MM.1S (cell line): Measurements from ENCODE around the gene GZMA.

Source experiments
- DNase-seq: peaks from one replicate; pipeline ENCODE4 v3.0.0-alpha.2; 2015
- H2AFZ ChIP-seq: fragments of 300-600 bp; sonication (generic); 2 replicates; pipeline ENCODE4 v1.6.0; 2016; ENCODE audit warnings: antibody characterized with exemption, low read length
- H3F3A ChIP-seq: fragments of 300-600 bp; sonication (generic); 2 replicates; pipeline ENCODE4 v1.6.1; 2016; ENCODE audit warnings: mild to moderate bottlenecking, antibody characterized with exemption, low read length, moderate library complexity, mixed read lengths; ENCODE audit not compliant: insufficient read depth
- H3K27ac ChIP-seq: fragments of 300-600 bp; sonication (generic); 2 replicates; pipeline ENCODE4 v1.5.1; 2016; ENCODE audit warnings: mild to moderate bottlenecking, low read length
- H3K27me3 ChIP-seq: fragments of 300-600 bp; sonication (generic); replicated peaks from 2 replicates; pipeline ENCODE4 v1.6.0; 2016; ENCODE audit warnings: low read length; ENCODE audit not compliant: insufficient read depth
- H3K36me3 ChIP-seq: fragments of 300-600 bp; sonication (generic); replicated peaks from 2 replicates; pipeline ENCODE4 v1.6.1; 2016; ENCODE audit warnings: mild to moderate bottlenecking, low read length, mixed read lengths; ENCODE audit not compliant: insufficient read depth
- H3K4me1 ChIP-seq: fragments of 300-600 bp; sonication (generic); 2 replicates; pipeline ENCODE4 v1.6.1; 2016; ENCODE audit warnings: low read length, mixed read lengths
- H3K4me2 ChIP-seq: fragments of 300-600 bp; sonication (generic); 2 replicates; pipeline ENCODE4 v1.6.0; 2016; ENCODE audit warnings: low read depth, low read length
- H3K4me3 ChIP-seq: fragments of 300-600 bp; sonication (generic); 2 replicates; pipeline ENCODE4 v1.5.1; 2016; ENCODE audit warnings: low read length, mixed read lengths
- H3K79me2 ChIP-seq: fragments of 300-600 bp; sonication (generic); 2 replicates; pipeline ENCODE4 v1.6.1; 2016; ENCODE audit warnings: mixed run types, low read length, mixed read lengths
- H3K9ac ChIP-seq: fragments of 300-600 bp; sonication (generic); 2 replicates; pipeline ENCODE4 v1.6.1; 2016; ENCODE audit warnings: low read length, mixed read lengths
- H3K9me2 ChIP-seq: fragments of 300-600 bp; sonication (generic); replicated peaks from 2 replicates; pipeline ENCODE4 v1.6.1; 2016; ENCODE audit warnings: mild to moderate bottlenecking, low read length, mixed read lengths; ENCODE audit not compliant: insufficient read depth
- H3K9me3 ChIP-seq: fragments of 300-600 bp; sonication (generic); replicated peaks from 2 replicates; pipeline ENCODE4 v1.6.1; 2016; ENCODE audit warnings: mild to moderate bottlenecking, low read length, mixed read lengths; ENCODE audit not compliant: insufficient read depth
- H4K20me1 ChIP-seq: fragments of 300-600 bp; sonication (generic); 2 replicates; pipeline ENCODE4 v1.6.1; 2016; ENCODE audit warnings: mild to moderate bottlenecking, low read length, moderate library complexity, mixed read lengths; ENCODE audit not compliant: insufficient read depth
- EZH2 ChIP-seq: fragments of 300-600 bp; sonication (generic); optimal IDR thresholded peaks from 2 replicates; pipeline ENCODE3; 2017; ENCODE audit warnings: low read depth, mild to moderate bottlenecking, antibody characterized with exemption, low read length, mixed read lengths
- EZH2phosphoT487 ChIP-seq: fragments of 300-600 bp; sonication (generic); IDR thresholded peaks from 2 replicates; pipeline ENCODE4 v1.6.1; 2018; ENCODE audit warnings: antibody characterized with exemption, low read length
- TF ChIP-seq, protein P1 (sequence below): fragments of 300-600 bp; sonication (generic); IDR thresholded peaks from 2 replicates; pipeline ENCODE4 v1.5.1; 2016; ENCODE audit warnings: antibody characterized with exemption, low read length, mixed read lengths

Gene GZMA

DNA sequence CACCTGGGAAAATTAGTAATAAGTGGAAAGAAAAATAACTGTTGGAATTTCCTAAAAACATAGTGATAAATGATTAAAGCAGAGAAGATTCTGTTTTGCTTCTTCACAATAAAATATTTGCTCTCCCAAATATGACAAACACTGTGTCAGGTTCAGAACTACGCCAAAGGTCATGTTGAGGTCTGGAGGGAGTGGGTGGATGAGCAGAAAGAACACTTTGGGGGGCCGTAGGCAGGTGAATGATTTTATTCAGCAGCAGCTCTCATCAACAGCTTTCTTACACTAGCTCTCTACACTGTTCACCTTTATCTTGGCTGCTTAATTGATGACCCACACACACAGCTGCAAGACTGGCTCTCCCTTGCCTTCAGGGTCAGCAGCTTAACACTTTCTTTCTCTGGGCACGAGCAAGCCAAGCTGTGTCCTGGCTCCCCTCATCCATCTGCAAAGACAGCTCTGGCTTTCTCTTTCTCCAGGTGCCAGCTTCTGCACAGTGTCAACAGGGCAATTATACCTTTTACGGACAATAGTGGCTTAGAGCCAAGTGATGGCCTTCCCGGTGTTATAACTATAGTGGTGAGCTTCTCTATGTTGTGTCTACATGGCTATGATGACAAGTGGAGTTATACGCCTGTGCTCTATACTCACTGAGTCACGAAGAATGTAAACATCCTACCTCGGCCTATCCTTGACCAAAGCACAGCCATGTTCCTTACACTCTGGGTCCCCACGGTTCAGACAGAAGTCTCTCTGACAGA lies 38.6 kb downstream of the GZMA start:
- Histone ChIP-seq H2AFZ (no peak overlapping the region), H3K36me3 (no peaks in the 10 kb centered on the region), H3K4me3 (no peak overlapping the region), H3K27me3 (no peaks in the 10 kb centered on the region), H3K9me3 (no peaks in the 10 kb centered on the region), H3F3A (no peaks in the 10 kb centered on the region), H3K9me2 (no peaks in the 10 kb centered on the region), H3K4me2 (no peak overlapping the region), H3K79me2 (no peaks in the 10 kb centered on the region), H3K9ac (no peak overlapping the region), H3K27ac (no peak overlapping the region), H4K20me1 (no peaks in the 10 kb centered on the region), H3K4me1 (no peaks in the 10 kb centered on the region)
- TF ChIP-seq, protein P1, sequence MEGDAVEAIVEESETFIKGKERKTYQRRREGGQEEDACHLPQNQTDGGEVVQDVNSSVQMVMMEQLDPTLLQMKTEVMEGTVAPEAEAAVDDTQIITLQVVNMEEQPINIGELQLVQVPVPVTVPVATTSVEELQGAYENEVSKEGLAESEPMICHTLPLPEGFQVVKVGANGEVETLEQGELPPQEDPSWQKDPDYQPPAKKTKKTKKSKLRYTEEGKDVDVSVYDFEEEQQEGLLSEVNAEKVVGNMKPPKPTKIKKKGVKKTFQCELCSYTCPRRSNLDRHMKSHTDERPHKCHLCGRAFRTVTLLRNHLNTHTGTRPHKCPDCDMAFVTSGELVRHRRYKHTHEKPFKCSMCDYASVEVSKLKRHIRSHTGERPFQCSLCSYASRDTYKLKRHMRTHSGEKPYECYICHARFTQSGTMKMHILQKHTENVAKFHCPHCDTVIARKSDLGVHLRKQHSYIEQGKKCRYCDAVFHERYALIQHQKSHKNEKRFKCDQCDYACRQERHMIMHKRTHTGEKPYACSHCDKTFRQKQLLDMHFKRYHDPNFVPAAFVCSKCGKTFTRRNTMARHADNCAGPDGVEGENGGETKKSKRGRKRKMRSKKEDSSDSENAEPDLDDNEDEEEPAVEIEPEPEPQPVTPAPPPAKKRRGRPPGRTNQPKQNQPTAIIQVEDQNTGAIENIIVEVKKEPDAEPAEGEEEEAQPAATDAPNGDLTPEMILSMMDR = no peak
- TF ChIP-seq EZH2 (no peak), EZH2phosphoT487 (no peak)
- no peak for DNase-seq

DNA sequence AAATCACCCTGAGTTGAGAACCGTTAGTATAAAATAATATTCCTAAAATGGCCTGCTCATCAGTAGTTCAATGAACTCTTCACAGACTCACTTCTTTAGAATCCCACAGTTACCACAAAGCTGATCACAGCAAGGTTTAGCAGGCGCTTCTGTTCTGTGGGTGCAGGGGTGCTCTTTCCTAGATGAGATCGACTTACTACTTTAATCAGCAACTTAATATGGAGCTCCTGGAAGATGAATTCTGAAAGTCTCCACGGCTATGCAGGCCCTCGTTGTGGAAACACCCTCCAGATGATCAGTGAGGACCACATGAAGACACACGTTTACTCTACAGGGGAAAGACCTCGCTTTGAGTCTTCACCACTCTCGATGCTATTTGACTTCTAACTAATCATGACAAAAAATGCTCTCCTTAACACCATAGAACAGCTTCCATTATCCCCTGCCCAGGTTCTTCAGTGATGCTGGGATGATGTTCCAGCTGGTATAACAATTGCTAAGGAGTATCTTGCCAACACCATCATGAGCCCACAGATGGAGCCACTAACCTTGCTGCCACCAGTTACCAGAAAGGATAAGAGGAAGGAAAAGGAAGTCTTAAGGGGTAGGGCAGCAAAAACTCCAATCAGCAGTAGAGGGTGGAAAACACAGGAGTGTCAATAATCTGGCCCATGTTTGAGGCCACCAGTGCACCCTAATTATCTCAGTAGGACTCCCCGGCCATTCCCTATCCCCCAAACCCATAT lies 39.7 kb downstream of the GZMA start:
- Histone ChIP-seq H3K79me2 (no peaks in the 10 kb centered on the region), H3K27me3 (no peaks in the 10 kb centered on the region), H3K4me1 (0 out of 2 replicates have a peak, but pooled peaks cover 4% of the 10 kb centered on the region), H2AFZ (no peak overlapping the region), H3K27ac (no peak overlapping the region), H3K4me3 (no peak overlapping the region), H3K9me2 (no peaks in the 10 kb centered on the region), H3K9me3 (no peaks in the 10 kb centered on the region), H3F3A (no peaks in the 10 kb centered on the region), H3K36me3 (no peaks in the 10 kb centered on the region), H3K9ac (no peak overlapping the region), H4K20me1 (no peaks in the 10 kb centered on the region), H3K4me2 (no peak overlapping the region)
- DNase-seq = no peak
- TF ChIP-seq EZH2 (no peak), EZH2phosphoT487 (no peak)
- TF ChIP-seq, protein P1 = no peak

DNA sequence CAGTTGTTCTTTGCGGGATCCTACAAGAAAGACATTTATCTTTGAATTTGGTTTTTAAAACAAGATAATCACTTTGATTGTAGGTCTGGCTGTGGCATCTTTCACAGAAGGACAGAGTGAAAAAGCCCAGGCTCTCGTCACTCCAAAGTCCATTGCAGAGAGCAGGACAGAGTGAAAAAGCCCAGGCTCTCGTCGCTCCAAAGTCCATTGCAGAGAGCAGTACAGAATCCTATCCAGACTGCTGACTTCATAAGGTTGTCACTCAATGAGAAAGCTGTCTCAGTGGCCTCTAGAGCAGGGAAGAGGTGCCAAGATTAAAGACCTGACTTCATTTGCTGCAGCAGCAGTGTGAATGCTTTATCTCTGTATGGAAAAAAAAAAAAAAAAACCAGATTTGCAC lies 41.2 kb downstream of the GZMA start:
- Histone ChIP-seq H3K36me3 (no peaks in the 10 kb centered on the region), H3K9me2 (no peaks in the 10 kb centered on the region), H3K27me3 (no peaks in the 10 kb centered on the region), H4K20me1 (no peaks in the 10 kb centered on the region), H3K4me2 (no peak overlapping the region), H3K4me3 (no peak overlapping the region), H3K27ac (no peak overlapping the region), H3K79me2 (no peaks in the 10 kb centered on the region), H2AFZ (no peak overlapping the region), H3K9ac (no peak overlapping the region), H3F3A (no peaks in the 10 kb centered on the region), H3K9me3 (no peaks in the 10 kb centered on the region), H3K4me1 (0 out of 2 replicates have a peak, but pooled peaks cover 4% of the 10 kb centered on the region)
- TF ChIP-seq, protein P1 = no peak
- TF ChIP-seq EZH2phosphoT487 (no peak), EZH2 (no peak)
- DNase-seq = no peak
